CD1c-positive myeloid dendritic cell (primary cell): Measurements from ENCODE around the gene KDM3B.
"Not testable (repeated sequence)": the region's sequence is repeated elsewhere in the genome, so short reads cannot be mapped to it uniquely, and the experiment has no call there.

Experiments used
- DNase-seq: peaks from one replicate; pipeline ENCODE4 v3.0.0-alpha.2; 2016; ENCODE audit errors: extremely low spot score

KDM3B gene

GRCh38 chr5:138350563-138350890 is 2.0 kb upstream of the KDM3B start:
- DNase-seq = no peak

DNA sequence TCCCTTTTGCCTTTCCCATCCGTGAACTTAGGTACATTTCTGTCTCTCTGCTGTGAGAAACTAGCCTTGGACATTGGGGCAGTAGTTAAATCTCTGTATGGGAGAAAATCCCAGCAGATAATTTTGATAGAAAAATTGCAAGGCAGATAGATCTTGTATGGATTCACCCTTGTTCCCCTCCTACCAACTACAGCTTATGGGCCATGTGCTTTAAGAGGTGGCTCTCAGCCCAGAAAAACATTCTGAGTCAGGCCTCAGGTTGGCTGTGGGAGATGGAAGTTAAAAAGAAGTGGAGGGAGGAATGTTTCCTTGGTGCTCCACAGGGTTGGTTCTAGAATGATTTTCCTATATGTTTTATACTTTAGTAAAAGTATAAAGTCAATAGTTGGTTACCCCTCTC is 1.4 kb upstream of the KDM3B start:
- no peak for DNase-seq

- no peak for DNase-seq
Observed at GRCh38 chr5:138351517-138351916, 968 bp upstream of the KDM3B start.

- DNase-seq = peak; percentile 85
Observed at GRCh38 chr5:138352722-138353559, 456 bp downstream of the KDM3B start.

- peak; percentile 45 for DNase-seq
Observed at GRCh38 chr5:138353560-138354080, 1.1 kb downstream of the KDM3B start.

- no peak for DNase-seq
Observed at GRCh38 chr5:138354387-138354786, 1.9 kb downstream of the KDM3B start.

- peak; percentile 65 for DNase-seq
Observed at GRCh38 chr5:138354926-138355378, 2.5 kb downstream of the KDM3B start.

GRCh38 chr5:138359621-138360020 is 7.1 kb downstream of the KDM3B start:
- no peak for DNase-seq

DNA sequence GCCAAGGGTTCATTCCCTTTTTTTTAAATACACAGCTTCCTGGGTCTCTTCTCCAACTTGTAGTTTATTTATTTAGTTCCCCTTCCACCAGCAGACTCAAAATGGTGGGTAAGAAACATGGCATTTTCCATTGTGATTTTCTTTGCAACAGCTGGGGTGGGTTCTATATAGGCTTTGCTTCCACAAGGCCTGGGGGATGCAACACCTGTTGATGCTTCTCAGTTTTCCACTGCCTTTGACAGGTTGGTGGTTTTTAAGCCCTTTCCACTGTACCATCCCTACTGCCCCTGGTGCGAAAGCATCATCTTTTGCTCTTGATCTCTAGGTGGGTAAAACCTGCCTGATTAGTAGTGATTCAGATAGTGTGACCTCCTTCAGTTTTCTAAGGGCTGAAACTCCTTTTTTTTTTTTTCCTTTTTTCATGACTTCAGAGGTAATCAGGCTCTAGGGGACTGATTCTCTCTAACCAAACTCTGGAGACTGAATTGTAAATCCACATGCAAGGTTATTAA is 8.5 kb downstream of the KDM3B start:
- DNase-seq = no peak

DNA sequence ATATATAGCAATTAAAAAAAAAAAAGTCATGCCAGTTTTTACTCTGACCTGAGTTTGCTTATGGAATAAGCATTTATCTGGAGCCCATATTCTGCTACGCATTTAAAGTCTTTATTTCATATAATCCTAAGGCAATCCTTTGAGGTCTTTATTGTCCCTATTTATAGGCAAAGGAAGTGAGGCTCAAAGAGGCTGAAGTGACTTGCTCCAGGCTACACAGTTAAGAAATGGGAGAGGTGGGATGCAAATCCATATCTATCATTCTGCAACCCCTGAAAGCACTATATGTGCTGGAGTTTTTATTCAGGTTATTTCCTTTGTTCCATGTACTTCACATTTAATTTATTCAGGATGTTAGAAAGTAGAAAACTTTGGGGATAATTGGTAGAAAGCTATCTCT is 12.1 kb downstream of the KDM3B start:
- DNase-seq = no peak

- no peak for DNase-seq
Observed at GRCh38 chr5:138366632-138367382, 14.3 kb downstream of the KDM3B start.

- DNase-seq = peak; percentile 76
Observed at GRCh38 chr5:138369261-138369660, 16.8 kb downstream of the KDM3B start.

GRCh38 chr5:138369706-138370105 is 17.2 kb downstream of the KDM3B start:
- peak; percentile 87 for DNase-seq

DNA sequence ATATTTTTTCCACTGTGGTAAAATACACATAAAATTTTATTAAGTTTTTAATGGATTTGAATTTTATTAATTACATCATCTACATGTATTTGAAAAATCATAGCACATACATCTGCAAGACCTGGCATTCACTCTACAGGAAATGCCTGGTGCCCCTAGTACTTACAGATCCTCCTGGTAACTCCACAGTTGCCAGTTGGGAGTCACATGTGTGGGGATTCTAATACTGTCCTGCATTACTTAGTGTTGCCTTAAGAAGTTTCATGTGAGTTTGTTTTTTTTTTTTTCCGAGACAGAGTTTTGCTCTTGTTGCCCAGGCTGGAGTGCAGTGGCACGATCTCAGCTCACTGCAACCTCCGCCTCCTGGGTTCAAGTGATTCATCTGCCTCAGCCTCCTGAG is 18.1 kb downstream of the KDM3B start:
- DNase-seq = peak; percentile 41

- no peak for DNase-seq
Observed at GRCh38 chr5:138371454-138371853, 19.0 kb downstream of the KDM3B start.

DNA sequence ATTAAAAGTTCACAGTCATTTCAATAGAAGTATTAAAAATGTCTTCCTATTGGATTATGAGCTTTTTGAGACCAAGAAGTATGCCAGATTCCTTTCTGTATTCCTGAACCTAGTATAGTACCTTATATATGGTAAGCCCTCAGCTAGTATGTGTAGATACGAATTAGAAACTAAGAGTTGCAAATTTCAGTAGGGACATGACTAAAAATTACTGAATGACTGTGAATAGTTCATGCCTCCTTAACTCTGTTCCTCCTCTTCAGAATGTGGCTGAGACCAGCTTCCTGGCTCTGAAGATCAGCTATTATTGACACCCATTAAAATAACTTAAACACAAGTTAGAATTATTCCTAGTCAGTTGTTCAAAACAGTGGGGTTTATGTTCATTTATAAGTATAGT is 19.7 kb downstream of the KDM3B start:
- no peak for DNase-seq

GRCh38 chr5:138372653-138373052 is 20.2 kb downstream of the KDM3B start:
- no peak for DNase-seq

DNA sequence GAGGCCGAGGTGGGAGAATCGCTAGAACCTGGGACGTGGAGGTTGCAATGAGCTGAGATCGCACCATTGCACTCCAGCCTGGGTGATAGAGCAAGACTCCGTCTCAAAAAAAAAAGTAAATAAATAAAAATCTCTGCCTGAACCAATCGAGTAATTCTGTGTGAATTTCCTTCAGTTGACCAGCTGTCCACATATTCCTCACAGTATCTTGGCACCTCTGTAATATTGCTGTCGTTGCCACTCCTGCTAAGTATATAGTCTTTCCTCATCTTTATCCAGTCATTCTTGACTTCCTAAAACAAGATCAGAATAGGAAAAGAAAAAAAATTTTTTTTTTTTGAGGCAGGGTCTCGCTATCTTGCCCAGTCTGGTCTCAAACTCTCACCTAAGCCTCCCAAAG is 29.9 kb downstream of the KDM3B start:
- DNase-seq = no peak

DNA sequence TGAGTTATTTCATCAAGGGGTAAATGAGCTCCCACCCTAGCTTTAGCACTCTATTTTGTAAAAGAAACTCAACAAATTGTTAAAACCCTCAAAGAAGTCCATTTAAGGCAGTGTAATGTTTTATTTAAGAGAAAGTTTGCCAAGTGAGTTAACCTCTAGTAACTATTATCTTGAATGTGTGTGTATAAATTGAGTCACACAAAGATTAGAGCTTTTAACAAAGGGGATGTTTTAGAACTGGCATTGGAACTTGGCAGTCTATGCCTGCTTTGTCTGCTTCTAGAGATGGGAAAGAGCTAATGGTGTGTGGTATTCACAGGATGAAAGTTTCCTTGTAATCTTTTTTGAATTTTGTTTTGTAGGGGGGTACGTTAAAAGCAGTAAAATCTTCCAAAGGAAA is 33.2 kb downstream of the KDM3B start:
- DNase-seq = no peak

DNA sequence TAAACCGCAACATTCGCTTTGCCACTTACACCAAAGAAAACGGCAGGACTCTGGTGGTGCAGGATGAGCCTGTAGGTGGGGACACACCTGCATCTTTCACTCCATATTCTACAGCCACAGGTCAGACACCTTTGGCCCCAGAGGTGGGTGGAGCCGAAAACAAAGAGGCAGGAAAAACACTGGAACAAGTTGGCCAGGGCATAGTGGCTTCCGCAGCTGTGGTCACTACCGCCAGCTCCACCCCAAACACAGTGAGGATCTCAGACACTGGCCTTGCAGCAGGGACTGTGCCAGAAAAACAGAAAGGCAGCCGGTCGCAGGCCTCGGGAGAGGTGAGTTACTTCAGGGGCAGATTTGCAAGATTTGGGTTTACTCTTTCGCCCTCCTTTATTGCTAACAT is 33.8 kb downstream of the KDM3B start:
- no peak for DNase-seq

DNA sequence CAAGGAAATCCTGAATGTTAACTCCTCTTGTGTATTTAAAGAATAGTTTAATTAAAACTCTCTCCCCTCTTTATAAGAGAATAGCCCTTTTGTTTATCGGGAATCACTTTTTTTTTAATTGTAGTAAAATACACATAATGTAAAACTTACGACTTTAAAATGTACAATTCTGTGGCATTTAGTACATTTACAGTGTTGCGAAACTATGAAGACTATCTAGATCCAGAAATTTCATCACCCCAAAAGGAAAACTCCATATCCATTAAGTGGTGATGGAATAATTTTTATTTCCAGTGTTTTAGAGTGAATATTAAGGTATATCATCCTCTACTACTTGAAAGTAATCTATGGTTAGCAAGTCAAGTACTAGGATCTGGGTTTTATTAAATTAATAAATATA is 36.8 kb downstream of the KDM3B start:
- no peak for DNase-seq

DNA sequence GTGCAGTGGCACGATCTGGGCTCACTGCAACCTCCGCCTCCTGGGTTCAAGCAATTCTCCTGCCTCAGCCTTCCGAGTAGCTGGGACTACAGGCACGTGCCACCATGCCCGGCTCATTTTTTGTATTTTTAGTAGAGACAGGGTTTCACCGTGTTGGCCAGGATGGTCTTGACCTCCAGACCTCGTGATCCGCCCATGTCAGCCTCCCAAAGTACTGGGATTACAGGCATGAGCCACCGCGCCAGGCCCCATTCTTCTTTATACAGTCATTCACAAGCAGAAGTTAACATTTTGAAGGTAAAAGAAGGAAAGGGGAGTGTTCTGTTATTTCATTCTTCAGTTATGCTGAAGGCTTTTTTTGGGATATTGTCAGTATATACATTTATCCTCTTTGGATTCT is 37.4 kb downstream of the KDM3B start:
- not testable (repeated sequence) for DNase-seq
